Measurements from ENCODE around the gene MSX2. TPM values are rescaled to one million over a fixed set of nuclear protein-coding genes. Genes with fewer than 3 reads are reported as not detected.

The MSX2 gene
- total and polyA plus RNA-seq, 2 of the 8 experiments (the other 6 are each of a cell fraction or from before 2014, with no cell fraction given), result 0.24 to 0.47 TPM

GRCh38 chr5:174734571-174735497, 10.5 kb downstream of the MSX2 start (continued):
- TF ChIP-seq TAF7 (optimal IDR thresholded peaks at IDR 0.05; ENCODE audit: borderline replicate concordance, low read depth, low read length) (no peak), POLR2A (IDR thresholded peaks at IDR 0.05; ENCODE audit: control extremely low read depth in 1 of 2, low read depth in 2 of 2, low read length in 2 of 2) (no peak)
